Dedifferentiated amniotic fluid mesenchymal stem cell (primary cell): ENCODE results near the gene CSTB.

Experiments
- DNase-seq: peaks from one replicate; pipeline ENCODE4 v3.0.0-alpha.2; 2016; ENCODE audit errors: extremely low spot score

The CSTB gene

GRCh38 chr21:43767498-43767983, 8.6 kb downstream of the CSTB start:
- no peak for DNase-seq

- DNase-seq, result no peak
Measured at GRCh38 chr21:43766734-43767497, 9.2 kb downstream of the CSTB start.

GRCh38 chr21:43764576-43765495, 11.3 kb downstream of the CSTB start:
- DNase-seq, result no peak

DNA sequence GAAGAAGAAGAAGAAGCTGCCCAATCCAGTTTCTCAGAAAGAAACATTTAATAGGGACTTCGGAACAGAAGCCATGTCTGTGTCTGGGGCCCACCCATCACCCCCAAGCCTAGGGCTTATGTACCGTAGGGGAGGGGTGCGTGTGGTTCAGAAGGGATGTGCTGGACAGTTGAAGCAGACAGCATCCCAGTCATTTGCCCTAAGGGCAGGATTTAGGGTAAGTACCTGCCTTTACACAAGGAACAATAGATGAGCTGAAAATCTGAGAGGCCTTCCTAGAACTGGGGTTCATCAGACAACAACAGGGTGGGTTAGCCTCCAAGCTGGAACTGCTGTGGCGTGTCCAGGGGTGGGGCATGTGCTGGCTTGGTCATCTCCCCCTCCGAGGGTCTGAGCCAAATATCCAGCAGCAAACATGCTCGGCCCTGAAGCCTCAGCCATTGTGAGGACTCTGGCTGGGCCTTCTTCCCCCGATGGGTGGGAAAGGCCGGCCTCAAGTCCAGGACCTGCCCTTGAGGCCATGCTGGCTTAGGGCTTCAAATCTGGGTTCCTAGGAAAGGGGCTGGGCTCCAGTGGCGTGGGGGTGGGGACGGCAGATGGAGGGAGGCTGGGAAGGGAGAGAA, 12.1 kb downstream of the CSTB start:
- DNase-seq, result no peak

- no peak for DNase-seq
Measured at GRCh38 chr21:43762303-43763128, 13.6 kb downstream of the CSTB start.

GRCh38 chr21:43761886-43762285, 14.2 kb downstream of the CSTB start:
- no peak for DNase-seq

DNA sequence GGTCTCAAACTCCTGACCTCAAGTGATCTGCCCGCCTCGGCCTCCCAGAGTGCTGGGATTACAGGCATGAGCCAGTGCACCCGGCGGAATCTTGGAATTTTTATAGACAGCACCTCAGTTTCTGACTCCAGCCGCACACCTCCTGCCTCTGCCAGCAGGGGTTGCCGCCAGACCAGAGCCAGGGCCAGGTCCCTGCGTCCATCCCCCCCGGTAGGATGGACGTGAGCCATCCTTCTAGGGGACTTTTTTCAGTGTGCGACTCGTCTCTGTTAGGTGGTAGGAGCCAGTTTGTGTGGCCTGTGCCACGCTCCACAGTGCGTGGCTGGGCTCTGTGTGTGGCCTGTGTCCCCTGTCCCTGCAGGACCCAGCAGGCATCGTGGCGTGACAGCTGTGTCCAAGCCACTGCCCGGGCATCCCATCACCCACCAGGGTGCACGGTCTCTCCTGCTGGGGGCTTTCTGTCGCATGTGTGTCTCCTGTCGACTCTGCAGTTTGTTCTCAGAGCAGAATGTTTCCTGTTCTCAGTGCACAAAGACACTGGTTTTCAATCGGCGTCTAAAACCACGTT, 15.6 kb downstream of the CSTB start:
- DNase-seq, result no peak

DNA sequence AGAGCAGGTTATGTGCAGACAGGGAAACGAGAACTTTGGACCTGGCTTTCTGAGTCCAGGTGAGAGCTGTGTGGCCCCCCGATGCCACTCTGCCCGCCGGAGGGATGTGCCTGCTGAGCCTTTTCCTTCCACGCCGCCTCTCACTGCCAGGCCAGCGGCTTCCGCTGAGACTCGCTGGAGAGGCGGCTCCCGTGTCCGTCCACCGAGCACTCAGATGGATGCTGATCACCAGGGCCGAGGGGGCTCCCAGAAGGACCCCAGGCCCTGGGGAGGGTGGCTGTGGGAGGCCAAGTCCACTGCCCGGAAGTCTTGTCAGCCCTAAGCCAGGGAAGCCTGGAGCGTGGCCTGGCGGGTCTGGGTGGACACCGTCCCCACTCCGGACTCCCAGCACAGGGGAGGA, 16.5 kb downstream of the CSTB start:
- no peak for DNase-seq

DNA sequence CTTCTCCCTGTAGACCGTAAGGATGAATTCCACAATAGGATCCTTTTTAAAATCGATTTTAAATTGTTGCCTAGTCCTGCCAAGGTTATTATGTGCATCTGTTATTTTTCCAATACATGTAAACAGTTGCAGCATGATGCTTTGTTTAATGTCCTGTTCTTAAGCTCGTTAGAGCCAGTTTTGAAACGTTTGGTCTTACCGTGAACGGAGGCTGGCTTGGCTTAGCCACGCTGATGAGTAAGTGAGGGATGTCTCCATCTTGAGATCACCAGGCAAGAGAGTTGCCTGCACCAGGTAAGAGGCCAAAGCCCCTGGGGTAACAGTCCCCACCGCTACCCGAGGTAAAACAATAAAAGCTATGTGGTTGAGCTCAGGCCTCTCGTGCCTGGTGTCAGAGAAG, 17.3 kb downstream of the CSTB start:
- DNase-seq, result no peak

DNA sequence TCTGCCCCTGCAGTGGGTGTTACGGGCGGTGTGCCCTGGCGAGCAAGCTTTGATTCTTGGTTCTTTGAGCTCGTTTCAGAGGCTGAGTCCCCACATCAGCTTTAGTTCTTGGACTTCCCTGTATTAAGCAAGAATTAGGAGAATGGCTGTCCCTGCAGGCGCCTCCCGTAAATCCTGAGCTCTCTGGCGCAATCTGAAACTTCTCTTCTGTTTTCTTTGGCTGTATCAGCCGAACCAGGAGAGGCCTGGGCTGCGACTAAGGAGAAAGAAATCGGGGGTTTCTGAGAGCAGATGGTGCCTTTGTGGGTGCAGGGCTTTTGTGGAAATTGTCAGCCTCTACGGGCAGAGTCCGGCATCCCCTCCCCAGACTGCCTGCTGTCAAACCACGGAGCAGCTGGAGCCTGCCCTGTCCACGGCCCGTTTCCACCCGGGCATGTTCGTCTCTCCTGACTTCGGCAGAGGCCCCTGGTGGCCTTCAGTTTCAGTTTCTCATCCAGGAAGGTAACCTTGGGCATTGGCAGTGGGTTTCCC, 17.9 kb downstream of the CSTB start:
- peak; percentile 42 for DNase-seq

DNA sequence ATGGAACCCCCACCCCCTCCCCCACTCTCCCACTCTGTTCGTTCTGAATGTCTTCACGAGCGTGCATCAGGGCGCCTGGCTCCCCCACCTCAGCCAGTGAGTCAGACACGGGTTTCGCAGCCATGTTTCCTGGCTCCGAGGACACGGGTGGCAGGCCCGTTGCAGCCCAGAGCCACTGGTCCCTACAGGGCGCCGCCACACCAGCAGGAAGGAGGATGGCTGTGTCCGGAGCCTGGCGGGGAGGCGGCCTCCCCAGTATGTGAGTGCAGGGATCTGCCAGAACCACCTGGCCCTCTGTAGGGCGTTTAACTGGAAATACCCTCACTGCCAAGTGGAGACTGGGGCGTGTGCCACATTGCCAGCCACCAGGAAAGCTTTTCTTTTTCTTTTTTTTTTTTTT, 18.5 kb downstream of the CSTB start:
- no peak for DNase-seq

DNA sequence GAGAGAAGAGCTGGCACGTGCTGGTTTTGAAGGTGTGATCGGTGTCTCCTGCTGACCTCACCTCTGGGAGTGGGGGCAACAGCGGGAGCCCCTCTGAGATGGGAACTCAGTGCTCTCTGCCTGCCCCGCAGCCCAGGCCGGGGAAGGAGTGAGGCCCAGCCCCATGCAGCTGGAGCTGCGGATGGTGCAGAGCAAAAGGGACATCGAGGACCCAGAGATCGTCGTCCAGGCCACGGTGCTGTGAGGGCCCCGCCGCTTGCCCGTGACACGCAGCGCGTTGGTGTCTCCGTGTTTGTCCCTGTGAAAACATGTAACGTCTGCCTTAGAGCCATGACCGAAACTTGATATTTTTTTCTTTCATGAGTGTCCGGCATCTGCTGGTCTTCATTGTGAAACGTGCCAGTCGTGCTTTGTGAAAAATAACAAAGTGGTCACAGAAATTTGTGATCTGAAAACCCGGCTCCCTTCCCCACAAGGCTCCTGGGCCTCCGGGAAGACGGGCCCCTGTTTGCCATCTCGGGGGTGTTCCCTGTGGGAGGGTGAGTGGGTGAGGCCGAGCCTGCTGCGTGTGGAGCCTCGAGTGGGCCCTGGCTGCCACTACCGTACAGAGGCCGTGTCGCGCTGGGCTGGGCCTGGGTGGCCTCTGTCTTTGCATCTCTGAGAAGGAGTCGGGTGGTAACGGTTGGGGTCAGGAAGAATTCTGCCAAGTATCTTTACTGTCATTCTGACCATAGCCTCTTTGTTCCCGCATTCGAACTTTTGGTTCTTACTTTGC, 20.1 kb downstream of the CSTB start:
- no peak for DNase-seq

DNA sequence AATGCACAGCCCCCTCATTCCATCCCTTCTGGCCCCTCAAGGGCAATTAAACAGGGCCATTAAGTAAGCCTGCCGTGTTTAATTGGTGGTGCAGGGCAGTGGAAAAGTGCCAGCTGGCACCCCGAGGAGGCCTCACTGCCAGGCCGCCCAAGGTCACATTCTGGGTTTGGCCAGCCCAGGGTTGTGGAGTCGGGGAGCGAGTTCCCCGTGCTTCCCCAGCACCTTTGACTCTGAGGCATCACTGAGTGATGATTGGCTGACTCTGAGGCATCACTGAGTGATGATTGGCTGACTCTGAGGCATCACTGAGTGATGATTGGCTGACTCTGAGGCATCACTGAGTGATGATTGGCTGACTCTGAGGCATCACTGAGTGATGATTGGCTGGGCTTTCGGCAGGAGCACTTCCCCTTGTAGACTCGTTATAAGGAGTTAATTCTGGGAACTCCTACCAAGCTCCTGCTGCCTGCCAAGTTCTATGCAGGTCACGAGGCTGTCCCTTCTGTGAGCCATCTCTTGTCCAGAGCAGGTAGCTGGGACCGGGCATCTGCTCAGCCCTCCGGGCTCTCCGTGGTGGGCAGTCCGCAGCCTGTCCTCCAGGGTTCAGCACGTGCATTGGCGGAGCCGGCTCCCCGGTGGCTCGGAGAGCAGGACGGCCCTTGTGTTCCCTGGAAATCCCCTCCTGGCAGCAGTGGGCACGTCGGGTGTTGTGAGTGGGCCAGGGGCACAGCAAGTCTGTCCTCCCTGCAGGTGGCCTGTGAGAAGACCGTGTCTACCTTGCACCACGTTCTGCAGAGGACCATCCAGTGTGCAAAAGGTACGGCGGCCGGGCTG, 20.9 kb downstream of the CSTB start:
- DNase-seq, result no peak

DNA sequence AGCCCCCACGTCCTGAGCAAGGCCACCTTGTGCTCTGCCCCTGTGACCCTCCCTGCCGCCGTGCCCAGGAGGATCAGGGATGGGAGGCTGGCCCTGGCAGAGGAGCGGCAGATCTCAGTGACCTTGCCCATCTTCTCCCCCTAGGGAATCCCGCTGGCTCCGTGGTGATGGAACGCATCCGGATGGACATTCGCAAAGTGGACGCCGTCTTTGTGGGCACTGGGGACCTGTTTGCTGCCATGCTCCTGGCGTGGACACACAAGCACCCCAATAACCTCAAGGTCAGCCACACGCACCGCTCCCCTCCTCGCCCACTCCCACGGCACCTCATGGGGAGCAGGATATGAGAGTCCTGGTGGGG, 22.7 kb downstream of the CSTB start:
- no peak for DNase-seq

DNA sequence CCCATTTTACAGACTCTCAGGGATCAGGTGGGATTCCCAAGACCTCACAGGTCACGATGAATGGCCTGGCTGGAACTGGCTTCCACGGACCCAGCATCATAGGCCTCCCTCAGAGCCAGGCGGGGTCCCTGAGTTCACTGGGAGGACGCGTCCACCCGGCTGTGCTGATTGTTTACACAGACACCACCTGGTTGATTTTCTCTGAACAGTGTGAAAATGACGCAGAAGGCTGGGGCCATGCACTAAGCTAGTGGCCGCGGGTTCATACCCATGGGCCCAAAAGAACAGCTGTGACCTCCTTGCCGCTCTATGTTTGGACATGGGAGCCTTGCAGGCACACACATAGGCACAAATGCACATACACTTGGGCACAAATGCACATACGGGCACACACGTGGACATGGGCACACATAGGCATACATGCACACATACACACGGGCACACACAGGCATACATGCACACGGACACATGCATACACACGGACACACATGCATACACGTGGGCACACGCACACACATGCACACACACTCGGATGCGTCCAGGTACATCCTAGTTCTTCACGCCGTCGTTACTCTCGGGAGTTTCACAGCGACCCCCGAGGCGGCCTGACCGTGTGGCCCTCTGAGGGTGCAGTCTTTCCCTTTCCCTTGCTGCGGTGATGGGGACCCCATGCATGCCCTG, 23.2 kb downstream of the CSTB start:
- no peak for DNase-seq

DNA sequence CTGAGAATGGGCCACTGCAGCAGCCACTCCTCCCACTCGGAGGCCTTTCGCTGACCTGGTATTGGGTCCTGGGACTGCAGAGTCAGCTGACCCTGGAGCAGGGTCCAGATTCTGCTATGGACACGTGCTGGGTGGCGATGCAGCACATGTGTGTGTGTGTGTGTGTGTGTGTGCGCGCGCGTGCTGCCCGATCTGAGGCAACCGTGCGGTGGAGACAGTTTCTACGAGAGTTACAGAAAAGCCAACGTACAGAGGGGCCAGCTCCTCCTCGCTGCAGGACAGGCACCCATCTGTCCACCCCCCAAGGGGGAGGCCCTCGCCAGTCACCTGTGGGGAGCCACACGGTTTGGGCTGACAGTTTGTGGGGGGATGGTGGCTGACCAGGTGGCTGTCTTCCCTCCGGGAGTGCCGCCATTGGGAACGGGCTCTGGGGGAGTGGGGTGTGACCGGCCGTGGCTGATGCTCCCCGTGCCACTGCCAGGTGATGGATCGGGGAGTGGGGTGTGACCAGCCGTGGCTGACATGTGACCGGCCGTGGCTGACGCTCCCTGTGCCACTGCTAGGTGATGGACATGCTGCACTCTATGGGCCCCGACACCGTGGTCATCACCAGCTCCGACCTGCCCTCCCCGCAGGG, 24.0 kb downstream of the CSTB start:
- no peak for DNase-seq

GRCh38 chr21:43750339-43751033, 25.6 kb downstream of the CSTB start:
- no peak for DNase-seq
